ENCODE measurements around the gene DCLRE1C.

- no peak for TF ChIP-seq POLR2A (IDR thresholded peaks at IDR 0.05; ENCODE audit: low read depth, low read length)
- TF ChIP-seq TAF1 (IDR thresholded peaks at IDR 0.05; ENCODE audit: borderline replicate concordance, low read depth, low read length), result no peak
These were observed 49.6 kb downstream of the DCLRE1C start for GRCh38 chr10:14904316-14904732.

Data from GM12892 (cell line).